Activated T-helper 1 cell treated with anti-CD3 and anti-CD28 coated beads, Interleukin-12 subunit alpha, Interleukin-12 subunit beta, Interleukin-2, Interleukin-4 antibody, amounts not matched to agents 30 ng/mL and 10 ng/mL and 1 ng/mL, durations not matched to agents 14 hours and 24 hours and 36 hours (primary cell): ENCODE results near the gene SCTR. TPM values are rescaled to one million over a fixed set of nuclear protein-coding genes. Genes with fewer than 3 reads are reported as not detected.

Experiments used
- DNase-seq: peaks from one replicate; pipeline ENCODE4 v3.0.0; 2021; ENCODE audit warnings: low spot score
- H3K27ac Mint-ChIP-seq: one replicate; pipeline ENCODE4 v1.8.0; 2021; ENCODE audit warnings: mild to moderate bottlenecking, mixed read lengths
- H3K27me3 Mint-ChIP-seq: one replicate; pipeline ENCODE4 v1.8.0; 2022; ENCODE audit warnings: mild to moderate bottlenecking, moderate library complexity, mixed read lengths; ENCODE audit not compliant: insufficient read depth
- H3K36me3 Mint-ChIP-seq: one replicate; pipeline ENCODE4 v1.8.0; 2021; ENCODE audit warnings: low read depth, mixed read lengths
- H3K4me1 Mint-ChIP-seq: one replicate; pipeline ENCODE4 v1.8.0; 2021; ENCODE audit warnings: low read depth, mixed read lengths
- H3K4me3 Mint-ChIP-seq: one replicate; pipeline ENCODE4 v1.8.0; 2021; ENCODE audit warnings: mild to moderate bottlenecking, moderate library complexity, mixed read lengths
- H3K9me3 Mint-ChIP-seq: one replicate; pipeline ENCODE4 v1.8.0; 2021; ENCODE audit warnings: mixed read lengths
- intact Hi-C: fragments of 100-400 bp; cut with micrococcal nuclease; formaldehyde crosslinking; loops from one replicate; pipeline ENCODE4 v1.15.1; 2024
- total RNA-seq: library from RNA; stranded (reverse); gene quantifications from 2 replicates; pipeline ENCODE4 v1.2.3, GENCODE V29; 2022

The SCTR gene
- total RNA-seq, 1 donor from 2014 or later = not detected

- no peaks in the 10 kb centered on the region for H3K9me3 Mint-ChIP-seq
- intact Hi-C loops = no loop called here
- H3K27me3 Mint-ChIP-seq = peaks cover 34% of the 10 kb centered on the region
- peak; percentile 8 for DNase-seq
- H3K4me3 Mint-ChIP-seq = peak within 1 kb of the TSS; percentile 49
- no peaks in the 10 kb centered on the region for H3K4me1 Mint-ChIP-seq
- H3K36me3 Mint-ChIP-seq = no peaks in the 10 kb centered on the region
- H3K27ac Mint-ChIP-seq = no peak within 1 kb of the TSS
These were observed 20.0 kb upstream of the SCTR start, which contains the start of gene CFAP221 for GRCh38 chr2:119544075-119544938. Gene CFAP221 (plus strand): TSS chr2:119544449. CDS start chr2:119546132, 1,683 bp downstream.

GRCh38 chr2:119541476-119541875 lies 17.2 kb upstream of the SCTR start:
- intact Hi-C loops = no loop called here
- no peaks in the 10 kb centered on the region for H3K9me3 Mint-ChIP-seq
- no peak overlapping the region for H3K4me3 Mint-ChIP-seq
- H3K36me3 Mint-ChIP-seq = no peaks in the 10 kb centered on the region
- no peak overlapping the region for H3K27ac Mint-ChIP-seq
- DNase-seq = no peak
- H3K4me1 Mint-ChIP-seq = no peaks in the 10 kb centered on the region
- peaks cover 30% of the 10 kb centered on the region for H3K27me3 Mint-ChIP-seq

GRCh38 chr2:119537792-119538191 lies 13.5 kb upstream of the SCTR start:
- Mint-ChIP-seq H3K36me3 (no peaks in the 10 kb centered on the region), H3K27me3 (peaks cover 7% of the 10 kb centered on the region), H3K4me1 (no peaks in the 10 kb centered on the region), H3K27ac (no peak overlapping the region), H3K9me3 (peaks cover 21% of the 10 kb centered on the region), H3K4me3 (no peak overlapping the region)
- DNase-seq = no peak
- intact Hi-C loops = no loop called here

DNA sequence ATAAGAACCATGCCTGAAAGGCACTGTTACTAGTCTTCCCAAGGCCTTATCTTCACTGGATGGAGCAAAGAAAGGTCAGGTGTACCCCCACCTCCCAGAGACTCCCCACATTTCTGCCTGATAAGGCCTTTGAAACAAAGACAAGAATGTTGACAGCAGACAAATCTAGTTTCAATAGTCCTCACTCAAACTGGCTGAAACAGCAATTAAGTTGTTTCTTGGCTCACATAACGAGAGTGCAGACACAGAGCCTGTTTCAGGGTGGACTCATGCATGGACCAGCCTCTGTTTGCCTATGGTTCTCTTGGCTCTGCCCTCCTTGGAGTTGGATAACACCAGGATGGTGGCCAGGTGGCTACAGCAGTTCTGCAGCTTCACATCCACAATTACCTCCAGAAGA lies 12.4 kb upstream of the SCTR start:
- intact Hi-C loops = no loop called here
- Mint-ChIP-seq H3K36me3 (no peaks in the 10 kb centered on the region), H3K27ac (no peak overlapping the region), H3K9me3 (peaks cover 21% of the 10 kb centered on the region), H3K27me3 (peaks cover 3% of the 10 kb centered on the region), H3K4me3 (no peak overlapping the region), H3K4me1 (no peaks in the 10 kb centered on the region)
- no peak for DNase-seq

GRCh38 chr2:119536211-119536610 lies 11.9 kb upstream of the SCTR start:
- DNase-seq = no peak
- intact Hi-C loops = no loop called here
- Mint-ChIP-seq H3K9me3 (peaks cover 21% of the 10 kb centered on the region), H3K27me3 (no peaks in the 10 kb centered on the region), H3K36me3 (no peaks in the 10 kb centered on the region), H3K4me1 (no peaks in the 10 kb centered on the region), H3K27ac (no peak overlapping the region), H3K4me3 (no peak overlapping the region)

GRCh38 chr2:119533560-119533959 lies 9.3 kb upstream of the SCTR start:
- DNase-seq = no peak
- H3K4me1 Mint-ChIP-seq = no peaks in the 10 kb centered on the region
- no peaks in the 10 kb centered on the region for H3K36me3 Mint-ChIP-seq
- H3K27ac Mint-ChIP-seq = no peak overlapping the region
- H3K9me3 Mint-ChIP-seq = peaks cover 21% of the 10 kb centered on the region
- intact Hi-C loops = no loop called here
- peaks cover under 1% of the 10 kb centered on the region for H3K27me3 Mint-ChIP-seq
- no peak overlapping the region for H3K4me3 Mint-ChIP-seq

DNA sequence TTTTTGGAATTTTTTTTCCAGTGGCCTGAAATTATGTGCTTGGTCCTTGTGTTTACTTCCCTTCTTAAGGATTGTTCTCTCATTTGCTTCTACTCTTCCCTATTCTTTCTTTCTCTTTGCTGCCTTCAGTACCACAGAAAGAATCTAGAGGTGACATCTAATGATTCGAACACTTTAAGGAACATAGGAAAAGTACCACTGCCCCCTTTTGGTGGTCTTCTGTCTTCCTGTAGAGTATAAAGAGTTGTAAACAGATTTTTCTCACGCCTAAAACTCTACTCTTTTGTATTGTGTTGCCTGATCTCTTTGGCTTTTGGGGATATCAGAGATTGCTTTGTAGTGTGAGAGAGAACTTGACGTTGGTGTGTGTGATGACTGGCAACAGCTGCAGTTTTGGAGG lies 7.0 kb upstream of the SCTR start:
- no peaks in the 10 kb centered on the region for H3K4me1 Mint-ChIP-seq
- DNase-seq = no peak
- no peaks in the 10 kb centered on the region for H3K36me3 Mint-ChIP-seq
- H3K27ac Mint-ChIP-seq = no peak overlapping the region
- peaks cover 21% of the 10 kb centered on the region for H3K9me3 Mint-ChIP-seq
- peaks cover 11% of the 10 kb centered on the region for H3K27me3 Mint-ChIP-seq
- H3K4me3 Mint-ChIP-seq = no peak overlapping the region
- intact Hi-C loops = no loop called here

DNA sequence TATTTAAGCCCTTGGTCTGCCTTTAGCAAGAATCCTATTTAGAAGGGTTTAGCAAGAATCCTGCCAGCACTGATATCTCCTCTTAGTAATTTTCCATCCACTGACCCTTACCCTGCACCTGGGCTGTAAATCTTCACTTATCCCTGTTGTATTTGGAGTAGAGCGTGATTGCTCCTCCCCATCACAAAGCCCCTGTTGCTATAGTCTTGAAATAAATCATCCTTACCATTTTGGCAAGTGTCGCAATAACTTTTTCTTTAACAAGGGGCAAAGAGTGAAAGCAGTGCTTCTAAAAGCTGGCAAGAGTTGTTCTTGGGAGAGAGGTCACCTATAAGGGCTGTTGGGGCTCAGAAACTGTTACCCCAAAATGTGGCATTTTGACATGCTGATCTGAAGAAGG lies 3.7 kb upstream of the SCTR start:
- no peak for DNase-seq
- H3K9me3 Mint-ChIP-seq = peaks cover under 1% of the 10 kb centered on the region

GRCh38 chr2:119525614-119526013 lies 1.3 kb upstream of the SCTR start:
- intact Hi-C loops = no loop called here
- Mint-ChIP-seq H3K36me3 (no peaks in the 10 kb centered on the region), H3K27ac (no peak overlapping the region), H3K4me1 (no peaks in the 10 kb centered on the region), H3K9me3 (no peaks in the 10 kb centered on the region), H3K27me3 (peaks cover 28% of the 10 kb centered on the region), H3K4me3 (no peak overlapping the region)
- DNase-seq = no peak

More for the DNA sequence above, 3.7 kb upstream of the SCTR start:
- peaks cover 21% of the 10 kb centered on the region for H3K27me3 Mint-ChIP-seq
- no peaks in the 10 kb centered on the region for H3K36me3 Mint-ChIP-seq
- no peak overlapping the region for H3K4me3 Mint-ChIP-seq
- intact Hi-C loops = no loop called here
- no peaks in the 10 kb centered on the region for H3K4me1 Mint-ChIP-seq
- H3K27ac Mint-ChIP-seq = no peak overlapping the region

DNA sequence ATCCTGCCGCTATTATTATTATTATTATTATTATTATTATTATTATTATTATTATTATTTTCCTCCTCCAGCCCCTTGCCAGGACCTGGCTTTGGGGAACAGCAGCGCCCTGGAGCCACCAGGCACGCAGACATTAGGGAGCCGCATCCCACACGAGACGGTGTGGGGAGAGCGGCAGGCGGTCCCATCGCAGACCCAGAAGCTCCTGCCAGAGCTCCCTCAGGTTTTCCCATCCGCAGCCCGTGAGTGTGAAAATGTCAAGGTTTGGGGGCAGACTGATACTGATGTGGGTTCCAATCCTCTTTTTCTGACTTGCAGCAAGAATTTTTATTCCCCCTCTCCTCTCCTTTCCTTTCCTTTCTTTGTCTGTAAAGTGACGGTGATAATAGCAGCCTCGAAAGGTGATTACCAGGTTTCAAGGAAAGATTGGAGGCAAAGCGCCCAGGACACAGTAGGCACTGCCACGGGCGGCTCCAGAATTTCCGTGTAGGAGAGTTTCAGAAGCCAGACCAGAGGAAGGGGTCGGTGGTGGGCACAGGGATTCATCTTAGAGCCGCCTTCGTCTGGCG lies 816 bp downstream of the SCTR start:
- no peak overlapping the region for H3K4me3 Mint-ChIP-seq
- no peaks in the 10 kb centered on the region for H3K36me3 Mint-ChIP-seq
- intact Hi-C loops = no loop called here
- no peaks in the 10 kb centered on the region for H3K4me1 Mint-ChIP-seq
- no peak for DNase-seq
- no peak overlapping the region for H3K27ac Mint-ChIP-seq
- peaks cover 26% of the 10 kb centered on the region for H3K27me3 Mint-ChIP-seq
- no peaks in the 10 kb centered on the region for H3K9me3 Mint-ChIP-seq

- Mint-ChIP-seq H3K36me3 (no peaks in the 10 kb centered on the region), H3K4me3 (no peak overlapping the region), H3K4me1 (no peaks in the 10 kb centered on the region), H3K27ac (no peak overlapping the region), H3K27me3 (peaks cover 24% of the 10 kb centered on the region), H3K9me3 (no peaks in the 10 kb centered on the region)
- no peak for DNase-seq
- intact Hi-C loops = no loop called here
These were observed 1.6 kb downstream of the SCTR start for GRCh38 chr2:119522671-119523070.

GRCh38 chr2:119521433-119522050 lies 2.7 kb downstream of the SCTR start:
- Mint-ChIP-seq H3K9me3 (no peaks in the 10 kb centered on the region), H3K27ac (no peak overlapping the region), H3K36me3 (no peaks in the 10 kb centered on the region), H3K27me3 (peaks cover 19% of the 10 kb centered on the region), H3K4me3 (no peak overlapping the region), H3K4me1 (no peaks in the 10 kb centered on the region)
- no peak for DNase-seq
- intact Hi-C loops = no loop called here
